Left ventricle myocardium superior (tissue), 1 donor: Measurements from ENCODE around the gene C20orf141. TPM values are rescaled to one million over a fixed set of nuclear protein-coding genes. Genes with fewer than 3 reads are reported as not detected.
"Not testable (repeated sequence)": the region's sequence is repeated elsewhere in the genome, so short reads cannot be mapped to it uniquely, and the experiment has no call there.

ENCODE experiments used
- ATAC-seq: fragments of 200-7000 bp; cut with Tn5 transposase; one replicate; pipeline ENCODE4 v1.9.1; 2020; ENCODE audit warnings: mild to moderate bottlenecking, moderate library complexity
- DNase-seq: peaks from one replicate; pipeline ENCODE4 v3.0.0-alpha.2; 2020
- intact Hi-C: fragments of 100-400 bp; cut with micrococcal nuclease; formaldehyde crosslinking; loops from one replicate; pipeline ENCODE4 v1.11.0; 2022
- total RNA-seq: library from RNA; stranded (reverse); fragmentation: NEBNext Ultra II Directional; extraction: Animal tissue kit (Norgen Biotek cat#: 25700); gene quantifications from one replicate; pipeline ENCODE4 v1.2.1, GENCODE V29; 2021
- donor health status: DM: no; HTN: yes; CAD: no; lungs with severe emphysema.

C20orf141 gene
- total RNA-seq, 1 donor from 2014 or later = not detected

DNA sequence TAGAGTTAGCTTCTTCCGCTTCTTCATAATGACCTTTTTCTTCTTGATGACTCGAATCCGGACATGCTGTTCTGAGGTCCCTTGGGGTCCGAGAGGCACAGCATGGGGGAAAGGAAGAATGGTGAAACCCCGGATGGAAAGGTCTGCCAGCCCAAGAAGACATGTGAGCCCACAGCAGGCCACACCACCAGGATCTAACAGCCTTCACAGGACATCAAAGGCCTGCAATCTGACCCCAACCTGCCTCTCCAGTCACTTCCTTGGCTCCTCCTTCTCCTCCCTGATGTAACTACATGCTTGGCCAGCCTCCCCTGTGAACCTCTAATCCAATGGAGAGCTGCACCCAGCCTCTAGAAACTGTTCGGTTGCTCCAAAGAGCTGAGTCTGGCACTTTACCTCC, 16.0 kb upstream of the C20orf141 start:
- DNase-seq (no peak), ATAC-seq (no peak)
- intact Hi-C loops = no loop called here

GRCh38 chr20:2799271-2799670, 15.5 kb upstream of the C20orf141 start:
- DNase-seq (no peak), ATAC-seq (no peak)
- intact Hi-C loops = no loop called here

DNA sequence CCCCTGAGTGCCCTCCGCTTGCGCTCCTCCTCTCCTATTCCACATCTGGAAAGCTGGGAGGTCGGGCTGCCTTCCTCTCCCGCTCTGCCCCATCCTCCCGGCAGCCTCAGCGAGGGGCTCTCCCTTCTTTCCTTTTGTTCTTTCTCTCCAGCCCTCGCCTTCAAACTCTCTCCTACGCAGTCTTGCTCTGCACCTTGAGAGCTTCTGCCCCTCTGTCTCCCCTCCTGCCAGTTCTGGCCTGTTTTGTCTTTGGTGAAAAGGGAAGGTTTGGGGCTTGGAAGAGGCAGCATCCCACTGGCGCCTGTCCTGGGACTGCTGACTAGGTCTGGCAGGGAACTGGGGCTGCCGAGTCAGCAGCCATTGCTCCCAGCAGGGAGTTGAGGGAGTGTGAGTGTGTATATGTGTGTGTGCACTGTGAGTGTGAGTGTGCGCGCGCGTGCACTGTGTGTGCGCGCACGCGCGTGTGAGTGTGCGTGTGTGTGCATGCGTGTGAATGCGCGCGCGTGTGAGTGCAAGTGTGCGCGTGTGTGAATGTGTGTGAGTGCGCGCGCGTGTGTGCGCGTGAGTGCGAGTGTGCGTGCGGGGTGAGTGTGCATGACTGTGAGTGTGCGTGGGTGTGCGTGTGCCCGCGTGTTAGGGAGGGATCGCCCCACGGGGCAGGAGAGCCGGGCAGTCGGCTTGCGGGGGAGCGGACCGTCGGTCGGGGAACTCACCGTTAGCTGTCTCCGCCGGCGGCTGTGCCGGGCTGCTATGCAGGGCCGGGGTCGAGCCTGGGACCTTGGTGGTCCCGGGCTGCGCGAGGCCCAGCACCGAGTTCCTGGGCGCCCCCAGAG, 14.9 kb upstream of the C20orf141 start:
- intact Hi-C loops = no loop called here
- DNase-seq (peak; percentile 43), ATAC-seq (peak; percentile 47)

DNA sequence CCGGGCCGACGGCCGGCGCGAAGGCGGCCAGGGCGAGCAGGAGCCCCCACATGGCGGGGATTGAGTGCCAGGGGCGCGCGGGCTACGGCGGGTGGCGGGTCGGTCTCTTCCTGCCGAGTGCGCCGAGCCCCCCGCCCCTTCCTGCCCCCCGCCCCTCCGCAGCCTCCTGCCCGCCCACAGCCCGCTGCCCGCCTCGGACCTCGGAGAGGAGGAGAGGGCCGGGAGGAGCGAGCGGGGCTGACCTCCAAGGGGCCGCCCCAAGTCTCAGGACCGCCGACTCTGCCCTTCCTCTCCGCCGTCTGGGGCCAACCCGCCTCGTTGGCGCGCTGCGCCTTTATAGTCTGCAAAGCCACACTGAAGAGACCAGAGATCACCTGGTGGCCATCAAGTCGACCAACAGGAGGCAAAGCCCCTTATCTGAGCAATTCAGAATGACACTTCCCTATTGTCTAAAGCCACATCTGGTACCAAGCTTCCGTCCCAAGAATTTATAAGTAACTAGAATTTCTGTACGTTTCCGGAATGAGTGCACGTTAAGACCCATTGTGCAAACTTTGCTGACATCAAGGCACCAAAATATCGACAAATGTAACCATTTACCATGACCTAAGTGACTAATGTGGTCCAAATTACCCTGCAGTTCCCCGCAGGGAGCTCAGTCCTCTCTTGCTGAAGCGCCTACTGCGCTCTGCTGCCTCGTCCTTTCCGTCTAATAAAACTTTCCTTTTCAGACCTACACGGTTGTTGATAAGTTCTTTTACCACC, 14.1 kb upstream of the C20orf141 start, which contains the start of gene CPXM1:
TSS of gene CPXM1 (minus strand) at position 107 of the 765 bp plus-strand sequence. CDS start at position 52, 55 bp downstream.
- ATAC-seq = peak; percentile 34
- intact Hi-C loops = no loop called here
- peak; percentile 42 for DNase-seq

DNA sequence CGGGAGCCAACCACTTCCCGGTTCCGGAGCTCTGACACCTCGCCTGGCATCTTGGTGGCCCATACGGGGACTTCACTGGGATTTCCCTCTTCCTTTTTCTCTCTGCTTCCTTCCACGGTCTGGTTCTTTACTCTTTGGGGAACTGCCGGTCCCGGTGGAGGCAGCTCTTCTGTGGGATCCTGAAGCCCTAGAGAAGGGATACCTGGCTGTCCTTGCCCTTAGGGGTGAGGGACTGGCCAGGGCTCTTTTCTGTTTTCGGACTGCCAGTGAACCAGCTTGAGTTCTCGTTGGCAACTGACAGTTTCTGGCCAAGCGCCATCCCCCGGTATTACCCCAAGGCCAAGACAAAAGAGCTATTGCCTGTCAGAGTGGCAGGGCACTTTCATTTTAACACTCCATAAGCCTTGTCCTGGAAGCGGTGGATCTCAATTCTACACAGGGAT, 13.5 kb upstream of the C20orf141 start:
- DNase-seq (no peak), ATAC-seq (no peak)
- intact Hi-C loops = no loop called here

GRCh38 chr20:2804041-2804828, 10.6 kb upstream of the C20orf141 start:
- no peak for DNase-seq
- intact Hi-C loops = no loop called here
- ATAC-seq = no peak

DNA sequence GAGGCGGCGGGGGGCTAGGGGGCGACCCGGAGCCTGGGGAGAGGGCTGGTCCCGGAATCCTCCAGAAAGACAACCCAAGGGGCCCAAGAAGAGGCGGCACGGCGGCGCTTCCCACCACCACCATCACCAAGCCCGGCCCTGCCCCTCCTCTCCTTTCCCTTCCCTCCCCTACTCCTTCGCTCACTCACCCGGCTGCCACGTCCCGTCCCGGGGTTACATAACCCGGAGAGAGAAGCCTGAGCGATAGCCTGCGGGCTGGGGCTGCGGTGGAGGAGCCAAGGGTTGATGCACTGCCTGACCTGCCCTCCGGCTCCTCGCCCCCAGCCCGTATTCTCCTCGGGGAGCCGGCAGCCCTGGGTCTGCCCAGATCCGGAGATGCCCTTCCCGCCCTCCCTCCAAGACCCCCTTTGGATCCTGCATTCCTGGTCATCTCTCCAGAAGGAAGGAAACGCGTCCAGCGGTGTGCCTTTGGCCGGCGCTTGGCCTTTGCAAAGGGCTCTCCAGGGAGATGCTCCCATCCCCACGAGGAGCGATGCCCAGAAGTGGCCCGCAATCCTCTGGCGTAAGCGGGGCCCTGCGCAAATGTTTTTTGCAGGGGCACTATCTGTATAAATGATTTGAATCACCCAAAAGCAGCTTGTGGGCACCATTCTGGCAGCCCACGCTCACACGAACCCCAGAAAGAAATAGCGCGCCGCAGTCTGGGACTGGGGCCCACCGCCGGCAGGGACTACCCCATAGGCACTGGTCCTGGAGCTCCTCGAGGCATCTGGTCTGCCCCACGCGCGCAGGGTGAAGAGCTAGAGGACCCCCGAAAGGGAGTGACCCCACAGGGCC, 9.7 kb upstream of the C20orf141 start:
- intact Hi-C loops = no loop called here
- peak; percentile 52 for ATAC-seq
- DNase-seq = peak; percentile 42

DNA sequence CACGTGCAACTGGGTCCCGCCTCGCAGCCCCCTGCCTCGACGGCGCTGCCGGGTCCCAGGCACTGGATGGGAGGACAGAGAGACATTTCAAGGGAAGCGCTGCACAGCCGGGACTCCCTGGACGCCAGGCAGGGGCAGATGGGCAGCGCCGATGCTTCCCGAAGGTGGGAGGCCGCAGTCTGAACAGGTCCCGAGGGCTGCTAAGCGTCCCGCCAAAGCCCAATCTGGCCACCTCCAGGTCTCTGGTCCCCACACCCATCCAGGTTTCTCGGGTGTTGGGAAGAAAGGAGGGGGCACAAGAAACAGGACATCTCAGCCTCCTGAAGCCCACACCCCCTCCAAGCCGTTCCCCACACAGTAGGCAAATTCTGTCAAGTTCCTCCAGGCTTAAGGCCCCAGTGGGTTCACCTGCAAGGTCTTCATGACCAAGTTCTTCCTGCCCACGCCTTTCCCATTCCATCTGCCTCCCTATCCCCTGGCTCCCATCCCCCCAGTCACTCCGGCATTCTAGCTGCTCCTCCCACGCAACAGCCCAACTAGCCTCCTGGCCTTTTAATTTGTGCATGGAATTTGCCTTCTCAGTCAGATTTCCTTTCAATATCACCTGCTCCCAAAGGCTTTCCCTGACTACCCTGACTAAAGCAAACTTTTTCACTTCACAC, 9.0 kb upstream of the C20orf141 start:
- intact Hi-C loops = no loop called here
- DNase-seq (no peak), ATAC-seq (no peak)

- DNase-seq = no peak
- intact Hi-C loops = no loop called here
- ATAC-seq = no peak
Observed at GRCh38 chr20:2806351-2806701, 8.5 kb upstream of the C20orf141 start.

GRCh38 chr20:2807019-2807418, 7.8 kb upstream of the C20orf141 start:
- no peak for ATAC-seq
- intact Hi-C loops = no loop called here
- DNase-seq = no peak

DNA sequence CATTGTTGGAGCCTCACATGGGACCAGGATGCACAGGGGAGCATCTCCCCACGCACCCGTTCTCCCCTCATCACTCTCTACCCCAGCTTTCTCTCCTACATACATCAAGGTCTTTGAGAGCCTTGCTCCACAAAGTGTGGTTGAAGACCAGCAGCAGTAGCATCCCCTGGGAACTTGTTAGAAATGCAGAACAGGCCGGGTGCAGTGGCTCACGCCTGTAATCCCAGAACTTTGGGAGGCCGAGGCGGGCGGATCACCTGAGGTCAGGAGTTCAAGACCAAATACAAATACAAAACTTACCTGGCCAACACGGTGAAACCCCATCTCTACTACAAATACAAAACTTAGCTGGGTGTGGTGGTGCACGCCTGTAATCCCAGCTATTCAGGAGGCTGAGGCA, 6.9 kb upstream of the C20orf141 start:
- intact Hi-C loops, ATAC-seq, DNase-seq: not testable (repeated sequence)

DNA sequence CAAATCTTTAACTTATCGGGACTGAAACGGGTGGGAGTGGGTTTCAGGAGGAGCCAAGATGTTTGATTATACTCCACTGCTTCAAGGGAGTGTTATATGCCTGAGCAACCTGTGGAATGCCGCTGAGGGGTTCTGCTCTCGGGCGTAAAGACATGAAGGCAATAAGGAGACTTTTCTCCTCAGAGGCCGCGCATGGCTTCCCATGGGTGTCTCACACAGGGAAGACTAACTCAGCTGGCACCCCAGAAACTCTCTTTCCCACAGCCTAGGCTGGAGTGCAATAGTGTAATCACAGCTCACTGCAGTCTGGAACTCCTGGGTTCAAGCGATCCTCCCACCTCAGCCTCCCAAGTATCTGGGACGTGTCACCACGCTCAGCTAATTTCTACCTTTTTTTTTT, 5.1 kb upstream of the C20orf141 start:
- intact Hi-C loops = no loop called here
- ATAC-seq = no peak
- no peak for DNase-seq

GRCh38 chr20:2812189-2812588, 2.6 kb upstream of the C20orf141 start:
- no peak for DNase-seq
- intact Hi-C loops = no loop called here
- no peak for ATAC-seq

- intact Hi-C loops = no loop called here
Observed at GRCh38 chr20:2814076-2814475, 711 bp upstream of the C20orf141 start.

GRCh38 chr20:2815242-2815900, 584 bp downstream of the C20orf141 start:
- no peak for DNase-seq
- no peak for ATAC-seq
- intact Hi-C loops = no loop called here

More at GRCh38 chr20:2814076-2814475, 711 bp upstream of the C20orf141 start:
- no peak for DNase-seq
- no peak for ATAC-seq

- ATAC-seq (no peak), DNase-seq (no peak)
- intact Hi-C loops = no loop called here
Observed at GRCh38 chr20:2816030-2816582, 1.3 kb downstream of the C20orf141 start, which contains the start of gene TMEM239. Gene TMEM239 (plus strand): TSS chr20:2816364. CDS start chr20:2816555, 191 bp downstream.

DNA sequence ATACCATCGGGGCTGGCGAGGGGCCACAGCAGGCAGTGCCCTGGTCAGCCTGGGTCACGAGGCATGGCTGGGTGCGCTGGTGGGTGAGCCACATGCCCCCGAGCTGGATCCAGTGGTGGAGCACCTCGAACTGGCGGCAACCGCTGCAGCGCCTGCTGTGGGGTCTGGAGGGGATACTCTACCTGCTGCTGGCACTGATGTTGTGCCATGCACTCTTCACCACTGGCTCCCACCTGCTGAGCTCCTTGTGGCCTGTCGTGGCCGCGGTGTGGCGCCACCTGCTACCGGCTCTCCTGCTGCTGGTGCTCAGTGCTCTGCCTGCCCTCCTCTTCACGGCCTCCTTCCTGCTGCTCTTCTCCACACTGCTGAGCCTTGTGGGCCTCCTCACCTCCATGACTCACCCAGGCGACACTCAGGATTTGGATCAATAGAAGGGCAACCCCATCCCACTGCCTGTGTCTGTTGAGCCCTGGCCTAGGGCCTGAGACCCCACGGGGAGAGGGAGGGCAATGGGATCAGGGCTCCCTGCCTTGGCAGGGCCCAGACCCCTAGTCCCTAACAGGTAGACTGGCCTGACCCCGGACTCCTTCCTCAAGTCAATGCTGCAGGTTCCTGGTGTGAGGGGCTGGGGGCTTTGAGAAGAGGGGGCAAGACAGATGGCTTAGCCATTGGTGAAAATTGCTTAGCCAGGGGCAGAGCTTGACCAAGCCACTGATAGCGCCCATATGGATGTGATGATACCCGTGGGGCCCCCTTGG, 2.0 kb downstream of the C20orf141 start:
- DNase-seq = no peak

More for the DNA sequence above, 2.0 kb downstream of the C20orf141 start:
- no peak for ATAC-seq
- intact Hi-C loops = no loop called here
